GM12891 (cell line): Measurements from ENCODE around the gene ZDHHC14.
"Not testable (repeated sequence)": the region's sequence is repeated elsewhere in the genome, so short reads cannot be mapped to it uniquely, and the experiment has no call there.

Experiments
- DNase-seq: peaks from one replicate; pipeline ENCODE4 v3.0.0; 2011; ENCODE audit warnings: low spot score; ENCODE audit not compliant: insufficient read length
- FAIRE-seq: peaks from 2 replicates; lab custom pipeline; 2011; peaks lifted over from hg19 to GRCh38; lab: Jason Lieb, UNC
- PAX5 ChIP-seq: IDR thresholded peaks from 2 replicates; pipeline ENCODE4 v1.6.1; 2011; ENCODE audit warnings: low read length, moderate library complexity, mild to moderate bottlenecking; ENCODE audit not compliant: insufficient read depth, severe bottlenecking
- POLR2A ChIP-seq: IDR thresholded peaks from 2 replicates; pipeline ENCODE4 v1.6.1; 2011; ENCODE audit warnings: low read depth, low read length, control low read depth
- POLR2AphosphoS5 ChIP-seq: IDR thresholded peaks from 2 replicates; pipeline ENCODE4 v1.6.1; 2011; ENCODE audit warnings: low read depth, low read length, control low read depth
- POU2F2 ChIP-seq: IDR thresholded peaks from 2 replicates; pipeline ENCODE4 v1.6.1; 2011; ENCODE audit warnings: low read depth, mild to moderate bottlenecking, control low read depth, low read length, moderate library complexity
- SPI1 ChIP-seq: IDR thresholded peaks from 2 replicates; pipeline ENCODE4 v1.6.1; 2011; ENCODE audit warnings: low read depth, low read length, control low read depth
- TAF1 ChIP-seq: IDR thresholded peaks from 2 replicates; pipeline ENCODE4 v1.6.1; 2011; ENCODE audit warnings: low read depth, low read length, control low read depth

The ZDHHC14 gene

GRCh38 chr6:157390273-157391060 is 9.5 kb downstream of the ZDHHC14 start:
- FAIRE-seq, result no peak
- DNase-seq, result no peak
- no peak for TF ChIP-seq TAF1

- FAIRE-seq (no peak), DNase-seq (no peak)
- TF ChIP-seq PAX5 (no peak), SPI1 (no peak), POU2F2 (no peak), TAF1 (no peak), POLR2AphosphoS5 (no peak), POLR2A (no peak)
Measured at GRCh38 chr6:157392927-157393668, 12.1 kb downstream of the ZDHHC14 start.

- FAIRE-seq (no peak), DNase-seq (no peak)
- no peak for TF ChIP-seq POLR2AphosphoS5
- TF ChIP-seq PAX5, result no peak
- no peak for TF ChIP-seq SPI1
- no peak for TF ChIP-seq TAF1
- no peak for TF ChIP-seq POU2F2
- no peak for TF ChIP-seq POLR2A
Measured at GRCh38 chr6:157393669-157394327, 12.8 kb downstream of the ZDHHC14 start.

GRCh38 chr6:157395199-157395598 is 14.2 kb downstream of the ZDHHC14 start:
- not testable (repeated sequence) for FAIRE-seq, DNase-seq

- FAIRE-seq (no peak), DNase-seq (no peak)
- TF ChIP-seq TAF1 (no peak), POLR2A (no peak), PAX5 (no peak), POU2F2 (no peak), SPI1 (no peak), POLR2AphosphoS5 (no peak)
Measured at GRCh38 chr6:157396026-157396425, 15.0 kb downstream of the ZDHHC14 start.

GRCh38 chr6:157397660-157398059 is 16.7 kb downstream of the ZDHHC14 start:
- TF ChIP-seq POLR2A (no peak), SPI1 (no peak), TAF1 (no peak), POU2F2 (no peak), POLR2AphosphoS5 (no peak), PAX5 (no peak)
- no peak for FAIRE-seq
- DNase-seq, result no peak

GRCh38 chr6:157398151-157398550 is 17.2 kb downstream of the ZDHHC14 start:
- TF ChIP-seq POLR2AphosphoS5, result no peak
- no peak for TF ChIP-seq PAX5
- TF ChIP-seq POLR2A, result no peak
- FAIRE-seq (no peak), DNase-seq (no peak)

GRCh38 chr6:157400676-157401075 is 19.7 kb downstream of the ZDHHC14 start:
- FAIRE-seq (no peak), DNase-seq (no peak)
- TF ChIP-seq TAF1, result no peak
- no peak for TF ChIP-seq POU2F2
- TF ChIP-seq SPI1, result no peak
- TF ChIP-seq POLR2AphosphoS5, result no peak
- TF ChIP-seq PAX5, result no peak
- TF ChIP-seq POLR2A, result no peak

GRCh38 chr6:157401734-157402338 is 20.8 kb downstream of the ZDHHC14 start:
- no peak for DNase-seq
- peak; percentile 33 for FAIRE-seq
- TF ChIP-seq POLR2A (no peak), PAX5 (no peak), SPI1 (no peak), TAF1 (no peak), POLR2AphosphoS5 (no peak), POU2F2 (no peak)
